SK-N-MC (cell line): ENCODE data around the gene IL6ST.

Experiments
- DNase-seq: peaks from one replicate; pipeline ENCODE4 v3.0.0-alpha.2; 2011; ENCODE audit warnings: low read depth, low spot score
- H3K27ac ChIP-seq: fragments of 200-600 bp; sonication (generic); 2 replicates; pipeline ENCODE4 v1.5.1; 2016; ENCODE audit warnings: mixed run types
- H3K36me3 ChIP-seq: fragments of 200-600 bp; sonication (generic); 2 replicates; pipeline ENCODE4 v1.6.1; 2017; ENCODE audit warnings: antibody characterized with exemption, low read length, mixed read lengths; ENCODE audit not compliant: insufficient read depth
- H3K4me3 ChIP-seq: fragments of 200-600 bp; sonication (generic); 2 replicates; pipeline ENCODE4 v1.5.1; 2016
- H3K9ac ChIP-seq: fragments of 200-600 bp; sonication (generic); 2 replicates; pipeline ENCODE4 v1.8.0; 2017; ENCODE audit warnings: mixed run types, mixed read lengths; ENCODE audit not compliant: insufficient read length
- H3K9me3 ChIP-seq: fragments of 200-600 bp; sonication (generic); 2 replicates; pipeline ENCODE4 v1.6.1; 2017; ENCODE audit warnings: low read depth, mild to moderate bottlenecking, antibody characterized with exemption, low read length, moderate library complexity, mixed read lengths
- EZH2 ChIP-seq: fragments of 200-600 bp; sonication (generic); IDR thresholded peaks from one replicate; pipeline ENCODE4 v1.6.1; 2017; ENCODE audit warnings: antibody characterized with exemption
- FOXP2 ChIP-seq: optimal IDR thresholded peaks from 2 replicates; pipeline ENCODE3; 2011; ENCODE audit warnings: mild to moderate bottlenecking, moderate library complexity; ENCODE audit not compliant: insufficient read depth; ENCODE audit errors: extremely low read length, control extremely low read depth
- POLR2AphosphoS5 ChIP-seq: IDR thresholded peaks from 2 replicates; pipeline ENCODE4 v1.6.1; 2012; ENCODE audit warnings: mild to moderate bottlenecking, low read depth, low read length, borderline replicate concordance

IL6ST gene

DNA sequence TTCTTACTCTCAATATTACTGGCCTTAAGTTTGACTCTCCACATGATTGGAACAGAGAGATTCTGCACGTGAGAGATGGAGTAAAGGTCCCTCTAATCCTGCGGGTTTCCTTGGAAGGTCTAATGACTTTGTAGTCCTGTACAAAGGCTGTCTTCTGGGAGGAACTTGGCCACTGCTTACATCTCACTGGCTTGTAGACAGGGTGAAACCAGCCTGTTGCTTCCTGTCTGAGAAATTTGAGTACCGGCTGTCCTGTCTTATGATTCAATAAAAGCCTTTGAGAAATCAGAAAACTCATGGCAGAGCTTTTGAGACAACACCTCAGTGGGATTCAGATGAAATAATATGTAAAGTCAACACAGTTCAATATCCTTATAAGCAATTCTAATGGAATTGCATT lies 100.6 kb downstream of the IL6ST start:
- TF ChIP-seq FOXP2 (no peak), POLR2AphosphoS5 (no peak), EZH2 (no peak)
- DNase-seq, result no peak
- no peak overlapping the region for H3K4me3 ChIP-seq
- no peaks in the 10 kb centered on the region for H3K36me3 ChIP-seq
- H3K27ac ChIP-seq, result no peak overlapping the region
- H3K9ac ChIP-seq, result no peak overlapping the region
- H3K9me3 ChIP-seq, result no peaks in the 10 kb centered on the region

DNA sequence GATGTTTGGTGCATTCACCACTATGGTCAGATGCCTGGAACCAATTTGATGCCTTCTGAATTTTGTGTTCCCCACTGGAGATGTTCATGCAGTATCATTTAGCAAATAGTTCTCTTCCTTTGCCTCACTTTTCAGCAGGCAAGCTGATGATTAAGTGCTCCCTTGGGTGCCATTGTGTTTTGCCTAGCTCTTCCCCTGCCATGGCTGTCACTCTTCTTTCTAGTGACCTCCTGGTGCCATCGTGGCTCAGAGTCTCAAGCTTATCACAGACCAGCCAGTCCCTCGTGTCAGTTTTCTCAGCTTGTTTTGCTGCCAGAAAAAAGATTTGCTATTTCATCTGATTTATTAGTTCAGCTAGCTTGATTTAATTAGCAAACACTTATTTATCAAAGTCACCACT lies 102.3 kb downstream of the IL6ST start:
- no peak for TF ChIP-seq EZH2
- no peak for TF ChIP-seq FOXP2
- no peak for TF ChIP-seq POLR2AphosphoS5
- H3K4me3 ChIP-seq, result no peak overlapping the region
- H3K9ac ChIP-seq, result no peak overlapping the region
- H3K27ac ChIP-seq, result no peak overlapping the region
- no peaks in the 10 kb centered on the region for H3K9me3 ChIP-seq
- no peak for DNase-seq
- no peaks in the 10 kb centered on the region for H3K36me3 ChIP-seq

DNA sequence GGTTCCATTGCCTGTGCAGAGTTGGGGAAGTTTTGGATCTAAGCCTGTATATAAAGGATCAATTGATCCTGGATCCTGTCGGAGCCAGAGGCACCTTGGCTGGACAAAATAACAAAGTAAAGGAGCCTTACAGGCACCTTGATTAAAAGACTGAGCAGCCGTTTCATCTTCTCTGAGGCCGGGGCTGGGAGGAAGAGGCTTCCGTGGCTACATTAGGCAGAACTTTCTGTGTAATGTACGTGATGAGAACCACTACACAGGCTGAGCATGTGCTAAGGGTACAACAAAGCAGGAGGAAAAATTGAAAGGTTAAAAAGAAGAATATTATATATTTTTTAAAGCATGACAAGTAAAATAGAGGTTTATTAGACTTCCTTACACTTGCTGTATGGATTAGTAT lies 106.6 kb downstream of the IL6ST start:
- Histone ChIP-seq H3K9ac (no peak overlapping the region), H3K27ac (no peak overlapping the region), H3K9me3 (no peaks in the 10 kb centered on the region), H3K36me3 (no peaks in the 10 kb centered on the region), H3K4me3 (no peak overlapping the region)
- no peak for DNase-seq
- TF ChIP-seq EZH2 (no peak), FOXP2 (no peak)

DNA sequence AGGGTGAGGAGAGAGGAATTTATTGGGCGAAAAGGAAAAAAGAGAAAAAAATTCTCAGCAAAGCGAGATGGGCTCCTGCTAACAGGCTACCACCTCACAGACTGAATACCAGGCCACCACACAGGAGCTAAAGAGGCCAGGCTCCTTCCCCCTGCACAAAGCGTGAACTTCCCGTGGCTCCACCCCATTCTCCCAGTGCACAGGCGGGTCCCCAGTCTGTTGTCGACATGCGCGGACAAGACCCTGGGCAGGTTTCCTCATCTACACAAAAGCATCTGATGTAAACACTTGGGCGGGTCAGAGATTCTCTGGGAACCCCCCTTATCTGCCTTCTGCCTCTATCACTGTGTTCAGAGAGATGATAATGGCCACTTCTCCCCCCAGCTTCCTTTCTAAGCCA lies 109.4 kb downstream of the IL6ST start:
- H3K36me3 ChIP-seq, result no peaks in the 10 kb centered on the region
- no peaks in the 10 kb centered on the region for H3K9me3 ChIP-seq
- no peak for DNase-seq
- H3K27ac ChIP-seq, result no peak overlapping the region
- H3K9ac ChIP-seq, result no peak overlapping the region
- TF ChIP-seq POLR2AphosphoS5 (no peak), EZH2 (no peak), FOXP2 (no peak)
- H3K4me3 ChIP-seq, result no peak overlapping the region
